Measurements from ENCODE around the gene PDE6C.

The PDE6C gene

GRCh38 chr10:93612311-93612710 is at the start of gene PDE6C:
PDE6C (plus strand) TSS chr10:93612537; CDS start chr10:93612726, 189 bp downstream.
- DNase-seq (ENCODE audit: low spot score): no peak

GRCh38 chr10:93565446-93565845 is 46.9 kb upstream of the PDE6C start:
- no peak for DNase-seq (ENCODE audit: low spot score)

DNA sequence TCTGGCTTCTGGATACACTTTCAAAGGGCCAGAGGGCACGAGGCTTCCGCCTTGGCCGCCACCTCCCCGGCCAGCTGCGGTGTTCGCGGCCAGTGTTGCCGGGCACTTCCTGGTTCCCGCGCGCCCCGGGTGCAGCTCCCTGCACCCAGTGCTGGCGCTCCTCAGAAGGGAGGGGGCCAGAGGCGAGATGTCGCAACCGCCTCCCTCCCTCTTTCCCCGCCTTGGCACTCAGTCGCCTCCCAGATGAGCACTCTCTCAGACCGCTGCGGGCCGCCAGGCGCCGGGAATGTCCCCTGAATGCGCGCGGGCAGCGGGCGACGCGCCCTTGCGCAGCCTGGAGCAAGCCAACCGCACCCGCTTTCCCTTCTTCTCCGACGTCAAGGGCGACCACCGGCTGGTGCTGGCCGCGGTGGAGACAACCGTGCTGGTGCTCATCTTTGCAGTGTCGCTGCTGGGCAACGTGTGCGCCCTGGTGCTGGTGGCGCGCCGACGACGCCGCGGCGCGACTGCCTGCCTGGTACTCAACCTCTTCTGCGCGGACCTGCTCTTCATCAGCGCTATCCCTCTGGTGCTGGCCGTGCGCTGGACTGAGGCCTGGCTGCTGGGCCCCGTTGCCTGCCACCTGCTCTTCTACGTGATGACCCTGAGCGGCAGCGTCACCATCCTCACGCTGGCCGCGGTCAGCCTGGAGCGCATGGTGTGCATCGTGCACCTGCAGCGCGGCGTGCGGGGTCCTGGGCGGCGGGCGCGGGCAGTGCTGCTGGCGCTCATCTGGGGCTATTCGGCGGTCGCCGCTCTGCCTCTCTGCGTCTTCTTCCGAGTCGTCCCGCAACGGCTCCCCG is 45.7 kb upstream of the PDE6C start, which contains the start of gene FFAR4:
Gene FFAR4, plus strand, starts transcription at position 231 of the 842 bp plus-strand sequence. Its CDS starts 56 bp downstream, at position 287.
- DNase-seq (ENCODE audit: low spot score): peak; percentile 44

DNA sequence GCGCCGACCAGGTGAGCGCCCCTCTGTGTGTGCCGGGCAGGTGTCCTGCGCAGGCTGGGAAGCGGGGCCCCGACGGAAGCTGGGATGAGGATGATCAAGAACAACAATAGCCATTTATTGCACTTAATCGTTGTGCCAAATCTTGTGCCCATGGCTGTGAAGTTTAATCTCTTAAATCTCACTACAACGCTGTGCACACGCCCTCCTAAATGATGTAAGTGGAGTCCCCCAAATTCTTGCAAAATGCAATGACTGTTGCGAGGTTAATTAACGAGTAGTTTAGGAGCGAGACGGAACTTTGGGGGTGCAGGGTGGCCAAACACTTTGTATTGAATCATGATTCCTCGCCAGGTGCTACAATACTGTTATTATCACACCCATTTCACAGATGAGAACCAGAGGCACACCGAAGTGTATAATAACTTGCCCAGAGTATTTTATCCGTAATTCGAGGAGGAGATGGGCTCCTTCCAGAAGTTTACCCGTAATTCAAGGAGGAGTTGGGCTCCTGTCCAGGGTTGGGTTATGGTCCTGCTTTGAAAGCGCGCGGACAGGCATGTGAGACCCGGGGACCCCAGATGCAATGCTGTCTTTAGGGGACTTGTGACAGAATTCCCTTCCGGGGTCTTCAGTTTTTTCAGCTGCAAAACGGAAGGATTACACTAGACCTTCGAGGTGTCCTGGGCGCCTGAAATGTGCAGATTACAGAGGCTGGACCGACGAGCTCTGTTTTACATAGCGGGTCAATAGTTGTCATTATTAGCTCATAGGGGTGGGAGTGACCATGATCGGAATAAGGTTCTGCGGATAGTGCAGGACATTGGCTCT is 44.8 kb upstream of the PDE6C start:
- no peak for DNase-seq (ENCODE audit: low spot score)

GRCh38 chr10:93568105-93568390 is 44.3 kb upstream of the PDE6C start:
- no peak for DNase-seq (ENCODE audit: low spot score)

DNA sequence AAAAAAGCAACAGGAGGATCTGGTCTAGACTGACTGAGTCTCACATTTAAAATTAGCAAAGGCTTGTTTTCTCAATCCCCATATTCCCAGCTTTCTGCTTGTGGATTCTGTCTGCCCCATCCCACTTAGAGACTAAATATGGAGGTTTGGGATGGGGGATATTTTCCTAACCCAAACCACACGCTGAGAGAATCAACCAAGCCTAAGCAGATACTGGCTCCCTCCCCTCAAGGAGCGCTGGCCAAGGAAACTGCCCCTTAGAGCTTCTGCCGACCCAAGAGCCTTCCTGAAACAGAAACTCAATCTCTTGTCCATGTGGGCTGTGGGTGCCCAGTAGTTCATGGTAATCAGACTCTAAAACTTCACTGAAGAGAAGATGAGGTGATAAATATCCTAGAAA is 42.0 kb upstream of the PDE6C start:
- no peak for DNase-seq (ENCODE audit: low spot score)

DNA sequence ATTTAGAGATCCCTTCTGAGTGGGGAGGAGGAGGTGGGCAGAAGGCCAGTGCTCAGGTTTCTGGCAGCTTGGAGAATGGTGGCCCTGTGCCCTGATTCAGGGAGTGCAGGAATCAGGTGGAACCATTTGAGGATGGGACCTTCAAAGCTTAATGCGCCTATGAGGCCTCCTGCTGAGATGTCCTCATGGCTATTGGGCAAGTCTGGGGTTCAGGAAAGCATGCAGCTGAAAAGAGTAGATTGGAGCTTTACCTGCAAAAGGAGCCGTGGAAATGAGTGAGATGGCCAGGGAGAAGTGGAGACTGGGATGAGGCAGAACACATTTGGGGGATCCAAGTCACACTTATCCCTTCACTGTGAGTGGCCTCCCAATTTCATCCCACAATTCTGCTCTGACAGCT is 39.7 kb upstream of the PDE6C start:
- no peak for DNase-seq (ENCODE audit: low spot score)

DNA sequence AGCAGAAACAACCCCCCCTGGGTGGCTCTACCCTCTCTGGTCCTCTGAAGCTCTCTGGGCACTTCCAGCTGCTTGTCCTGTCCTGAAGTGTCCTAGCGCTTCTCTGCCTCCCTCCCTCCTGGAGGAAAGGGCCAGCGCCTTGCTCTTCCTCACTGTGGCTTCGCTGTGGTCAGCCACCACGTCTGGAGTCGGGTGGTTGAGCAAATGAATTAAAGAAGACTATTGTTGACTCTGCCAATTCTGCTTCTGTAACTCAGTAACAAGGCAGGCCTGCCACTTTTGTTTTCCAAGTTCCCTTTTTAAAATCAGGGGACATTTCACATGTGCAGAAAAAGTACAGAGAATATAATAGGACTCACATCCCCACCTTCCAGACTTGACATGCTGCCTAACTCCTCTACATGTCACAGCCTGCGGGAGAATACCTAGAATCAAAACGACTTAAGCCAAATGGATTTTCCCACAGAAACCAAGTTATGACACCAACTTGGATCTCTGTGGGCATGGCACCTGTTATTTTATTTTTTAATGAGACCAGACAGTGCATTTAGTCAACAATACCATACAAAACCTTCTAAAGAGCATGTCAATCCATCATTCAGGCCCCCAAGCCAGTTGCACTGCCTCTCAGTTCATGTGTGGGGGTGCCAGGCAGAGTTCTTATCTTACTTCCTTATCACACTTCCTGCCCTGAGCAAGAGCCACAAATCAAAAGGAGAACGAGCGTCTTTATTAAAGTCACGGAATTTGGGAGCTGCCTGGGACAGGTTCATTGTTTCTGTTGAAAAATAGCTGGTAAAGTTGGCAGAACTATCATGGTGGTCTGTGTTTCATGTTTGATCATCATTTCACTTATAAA is 39.1 kb upstream of the PDE6C start:
- peak; percentile 29 for DNase-seq (ENCODE audit: low spot score)

DNA sequence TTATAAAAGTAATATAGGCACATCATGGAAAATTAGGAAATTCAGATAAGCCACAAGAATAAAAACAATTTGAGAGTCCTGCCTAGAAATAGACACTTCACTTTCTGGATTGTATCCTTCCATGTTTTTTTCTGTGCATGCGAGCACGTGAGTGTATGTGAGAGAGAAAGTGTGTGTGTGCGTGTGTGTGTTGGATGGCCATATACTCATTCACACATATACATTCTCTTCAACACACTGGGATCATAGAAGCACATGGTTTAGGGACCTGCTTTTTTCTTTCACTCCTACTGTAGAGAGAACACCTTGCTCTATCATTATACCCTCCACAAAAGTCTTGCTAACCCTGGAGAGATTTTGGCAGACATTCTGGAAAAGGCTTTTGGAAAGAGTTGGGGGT is 38.4 kb upstream of the PDE6C start:
- no peak for DNase-seq (ENCODE audit: low spot score)

- peak; percentile 27 for DNase-seq (ENCODE audit: low spot score)
Measured at GRCh38 chr10:93576888-93577287, 35.4 kb upstream of the PDE6C start.

DNA sequence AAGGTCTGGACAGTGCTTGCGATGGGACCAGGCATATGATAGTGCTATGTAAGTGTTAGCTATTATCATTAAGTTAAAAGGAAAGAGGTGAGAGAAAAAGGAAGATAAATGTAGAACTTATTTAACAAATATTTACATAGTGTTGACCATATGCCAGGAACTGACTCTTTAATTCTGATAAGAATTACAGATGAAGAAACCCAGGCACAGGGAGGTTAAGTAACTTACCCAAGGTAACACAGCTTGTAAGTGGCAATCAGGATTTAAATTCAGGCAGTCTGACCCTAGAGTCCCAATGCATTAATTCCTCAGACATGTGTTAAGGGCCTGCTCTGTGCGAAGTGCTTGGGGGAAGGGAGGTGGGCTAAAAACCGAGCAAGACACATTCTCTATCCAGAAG is 34.8 kb upstream of the PDE6C start:
- no peak for DNase-seq (ENCODE audit: low spot score)

DNA sequence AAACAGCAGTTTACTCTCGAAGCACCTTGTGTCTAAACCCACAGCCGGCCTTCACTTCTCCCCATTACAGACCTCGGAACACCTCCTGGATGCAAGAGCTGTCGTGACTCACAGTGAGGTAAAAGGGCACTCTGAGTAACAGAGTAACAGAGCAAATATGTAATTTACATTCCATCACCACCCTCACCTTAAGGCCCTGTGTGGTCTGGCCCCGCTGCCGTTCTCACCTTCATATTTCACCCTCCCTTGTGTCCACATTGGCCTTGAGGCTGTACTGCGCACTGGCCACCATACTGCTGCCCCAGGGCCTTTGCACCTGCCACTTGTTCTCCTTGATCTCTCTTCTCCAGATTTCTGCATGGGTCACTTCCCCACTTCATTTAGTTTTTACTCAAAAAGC is 33.2 kb upstream of the PDE6C start:
- peak; percentile 76 for DNase-seq (ENCODE audit: low spot score)

DNA sequence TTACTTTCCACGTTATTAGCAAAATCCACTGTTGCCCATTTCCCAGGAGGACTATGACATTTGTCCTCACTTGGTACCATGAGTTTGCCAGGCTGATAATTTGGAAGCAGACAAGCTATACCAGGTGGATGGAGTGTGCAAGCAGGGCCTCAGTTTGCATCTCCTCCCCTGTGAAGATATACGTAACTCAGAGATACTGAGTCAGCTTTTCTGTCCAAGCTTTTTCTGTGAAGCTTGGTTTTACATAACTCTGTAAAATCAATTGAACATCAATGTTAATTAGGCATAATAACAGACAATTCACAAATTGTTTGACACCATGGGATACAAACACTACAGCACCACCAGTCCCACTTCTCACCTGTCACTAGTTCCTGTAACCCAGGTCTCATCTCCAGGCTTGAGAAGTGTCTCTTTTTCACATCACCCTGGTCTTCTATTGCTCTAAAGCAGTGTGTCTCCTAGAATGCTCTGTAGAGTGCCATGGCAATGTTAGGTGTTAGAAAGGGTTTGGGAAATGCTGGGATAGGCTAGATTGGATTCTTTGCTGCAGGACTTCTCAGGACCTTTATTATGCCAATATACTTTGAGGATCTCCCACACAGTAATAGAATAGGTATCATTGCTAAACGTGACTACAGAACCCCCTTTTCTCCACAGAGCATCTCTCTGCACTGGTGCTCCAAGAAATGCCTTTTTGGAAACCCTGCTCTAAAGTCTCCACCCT is 32.2 kb upstream of the PDE6C start:
- DNase-seq (ENCODE audit: low spot score): no peak

- peak; percentile 16 for DNase-seq (ENCODE audit: low spot score)
Measured at GRCh38 chr10:93580828-93581227, 31.5 kb upstream of the PDE6C start.

DNA sequence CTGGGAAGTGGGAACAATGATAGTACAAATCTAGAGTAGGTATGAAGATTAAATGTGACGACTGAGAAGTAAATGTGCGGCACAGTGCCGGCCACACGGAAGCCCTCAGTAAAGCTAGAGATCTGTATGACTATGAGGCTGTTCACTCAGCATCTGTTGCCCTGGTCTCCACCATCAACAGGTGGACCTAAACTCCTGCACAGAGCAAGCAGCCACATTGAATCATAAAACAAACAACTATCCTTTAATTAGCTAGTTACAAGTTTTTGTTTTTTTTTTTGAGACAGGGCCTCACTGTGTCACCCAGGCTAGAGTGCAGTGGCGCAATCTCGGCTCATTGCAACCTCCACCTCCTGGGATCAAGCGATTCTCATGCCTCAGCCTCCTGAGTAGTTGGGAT is 27.9 kb upstream of the PDE6C start:
- no peak for DNase-seq (ENCODE audit: low spot score)

- no peak for DNase-seq (ENCODE audit: low spot score)
Measured at GRCh38 chr10:93589648-93590562, 22.4 kb upstream of the PDE6C start.

DNA sequence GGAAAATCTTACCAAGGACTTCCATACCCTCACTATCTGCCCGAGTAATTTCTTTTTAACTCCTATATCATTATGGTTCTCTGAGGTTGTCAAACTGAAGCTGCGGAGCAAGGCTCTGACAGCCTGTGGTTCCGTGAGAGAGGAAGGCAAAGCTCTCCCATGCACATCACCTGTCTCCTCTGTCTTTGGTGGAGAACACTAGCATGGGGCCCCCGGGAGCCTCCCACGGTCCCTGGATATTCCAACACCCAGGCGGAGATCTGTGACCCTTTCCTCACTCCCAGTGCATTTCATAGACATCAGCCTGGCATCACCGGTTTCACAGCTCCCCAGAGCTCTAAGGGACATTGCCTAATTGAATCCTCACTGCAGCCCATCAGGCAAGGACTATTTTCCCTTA is 21.7 kb upstream of the PDE6C start:
- no peak for DNase-seq (ENCODE audit: low spot score)

- DNase-seq (ENCODE audit: low spot score): no peak
Measured at GRCh38 chr10:93591065-93591808, 21.1 kb upstream of the PDE6C start.

- no peak for DNase-seq (ENCODE audit: low spot score)
Measured at GRCh38 chr10:93593254-93593653, 19.1 kb upstream of the PDE6C start.

DNA sequence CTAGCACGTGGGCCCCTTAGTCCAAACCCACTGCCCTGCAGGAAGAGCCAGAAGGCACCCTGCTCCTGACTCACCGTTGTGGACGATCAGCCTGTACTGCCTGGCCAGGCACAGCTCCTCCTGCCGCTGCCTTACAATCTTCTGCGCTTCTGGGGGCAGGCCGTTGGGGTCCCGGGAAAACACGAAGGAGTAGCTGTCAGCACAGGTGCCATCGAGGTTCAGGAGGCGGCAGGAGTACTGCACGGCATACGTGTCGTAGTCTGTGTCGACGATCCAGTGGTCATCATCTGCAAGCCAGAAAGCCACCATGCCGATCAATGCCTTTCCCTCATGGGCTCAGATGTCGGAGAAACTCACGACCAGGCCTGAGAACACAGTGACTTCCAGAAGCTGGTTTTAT is 18.6 kb upstream of the PDE6C start:
- no peak for DNase-seq (ENCODE audit: low spot score)
